T follicular helper cell (primary cell): ENCODE data around the gene TNFAIP1.
"Not testable (repeated sequence)": the region's sequence is repeated elsewhere in the genome, so short reads cannot be mapped to it uniquely, and the experiment has no call there.

Experiments
- DNase-seq: peaks from one replicate; pipeline ENCODE4 v3.0.0-alpha.2; 2020; ENCODE audit warnings: low read depth
- total RNA-seq, 2 experiments: gene quantifications; one replicate each; lab custom pipeline; 2026; lab: John Stamatoyannopoulos, UW

Gene TNFAIP1, protein sequence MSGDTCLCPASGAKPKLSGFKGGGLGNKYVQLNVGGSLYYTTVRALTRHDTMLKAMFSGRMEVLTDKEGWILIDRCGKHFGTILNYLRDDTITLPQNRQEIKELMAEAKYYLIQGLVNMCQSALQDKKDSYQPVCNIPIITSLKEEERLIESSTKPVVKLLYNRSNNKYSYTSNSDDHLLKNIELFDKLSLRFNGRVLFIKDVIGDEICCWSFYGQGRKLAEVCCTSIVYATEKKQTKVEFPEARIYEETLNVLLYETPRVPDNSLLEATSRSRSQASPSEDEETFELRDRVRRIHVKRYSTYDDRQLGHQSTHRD
- 31.5 to 38.4 reads per million in 2 experiments for total RNA-seq

DNA sequence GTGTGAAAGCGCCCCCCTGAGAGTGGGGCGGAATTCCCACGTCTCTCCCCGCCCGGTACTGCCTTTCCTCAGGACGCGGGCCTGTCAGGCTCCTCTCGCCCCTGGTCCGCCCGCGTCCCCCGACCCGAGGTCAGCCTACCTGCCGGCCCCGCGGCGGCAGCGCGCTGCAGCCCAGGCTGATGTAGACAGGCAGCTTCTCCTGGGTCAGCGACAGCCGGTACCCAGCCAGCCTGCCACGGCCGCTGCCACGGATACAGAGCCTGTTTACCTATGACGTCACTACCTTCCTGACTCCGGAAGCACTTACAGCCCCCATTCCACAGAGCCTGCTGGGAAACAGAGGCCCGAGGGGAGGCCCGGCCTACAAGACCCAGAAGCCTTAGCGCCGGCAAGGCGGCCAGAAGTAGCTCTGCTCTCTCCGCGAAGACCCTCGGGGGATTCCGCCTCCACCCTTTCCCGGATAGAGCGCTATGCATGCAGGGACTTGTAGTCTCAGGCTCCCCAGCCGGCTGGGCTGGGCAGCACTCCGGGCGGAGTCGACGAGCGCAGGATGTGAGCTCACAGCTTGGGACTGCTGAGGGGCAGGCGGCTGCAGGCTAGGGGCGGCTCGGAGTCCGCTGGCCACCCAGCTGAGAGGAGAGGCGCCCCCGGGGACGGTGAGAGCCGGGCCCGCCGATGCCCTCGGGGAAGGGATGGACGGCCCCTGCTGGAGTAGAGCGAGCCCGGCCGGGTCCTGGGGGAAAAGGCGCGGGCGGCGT lies at the start of gene TNFAIP1, which contains the start of gene IFT20:
TSS of gene TNFAIP1 (plus strand) at position 561 of the 758 bp plus-strand sequence. CDS start 3,761 bp downstream, outside the sequence.
TSS of gene IFT20 (minus strand) at position 272 of the 758 bp plus-strand sequence. CDS start 3,487 bp downstream, outside the sequence.
- DNase-seq, result peak; percentile 97

DNA sequence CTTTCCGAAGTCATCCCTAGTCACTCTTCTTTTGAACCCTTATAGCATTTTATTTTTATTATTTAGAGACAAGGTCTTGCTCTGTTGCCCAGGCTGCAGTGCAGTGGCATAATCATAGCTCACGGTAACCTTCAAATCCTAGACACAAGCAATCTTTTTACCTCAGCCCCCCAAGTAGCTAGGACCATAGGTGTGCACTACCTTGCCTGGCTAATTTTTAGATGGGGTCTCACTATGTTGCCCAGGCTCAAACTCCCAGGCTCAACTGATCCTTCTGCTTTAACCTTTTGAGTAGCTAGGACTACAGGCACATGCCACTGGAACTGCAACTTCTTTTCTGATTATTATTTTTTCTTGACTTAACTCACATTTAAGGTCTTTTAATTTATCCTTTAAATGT lies 49.6 kb upstream of the TNFAIP1 start:
- no peak for DNase-seq

DNA sequence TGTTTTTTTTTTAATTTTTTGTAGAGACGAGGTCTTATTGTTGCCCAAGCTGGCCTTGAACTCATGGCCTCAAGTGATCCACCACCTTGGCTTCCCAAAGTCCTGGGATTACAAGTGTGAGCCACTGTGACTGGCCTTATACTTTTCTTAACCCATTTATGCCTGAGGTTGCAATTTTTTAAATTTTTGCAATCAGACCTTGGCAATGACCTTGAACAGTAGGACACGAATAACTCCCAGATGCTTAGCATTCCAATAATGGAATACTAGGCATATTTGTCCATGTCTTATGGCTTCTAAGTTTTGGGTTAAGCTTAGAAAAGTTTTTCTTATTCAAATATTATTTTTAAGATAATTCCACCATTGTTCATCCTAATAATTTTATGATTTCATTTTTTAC lies 44.9 kb upstream of the TNFAIP1 start:
- no peak for DNase-seq

DNA sequence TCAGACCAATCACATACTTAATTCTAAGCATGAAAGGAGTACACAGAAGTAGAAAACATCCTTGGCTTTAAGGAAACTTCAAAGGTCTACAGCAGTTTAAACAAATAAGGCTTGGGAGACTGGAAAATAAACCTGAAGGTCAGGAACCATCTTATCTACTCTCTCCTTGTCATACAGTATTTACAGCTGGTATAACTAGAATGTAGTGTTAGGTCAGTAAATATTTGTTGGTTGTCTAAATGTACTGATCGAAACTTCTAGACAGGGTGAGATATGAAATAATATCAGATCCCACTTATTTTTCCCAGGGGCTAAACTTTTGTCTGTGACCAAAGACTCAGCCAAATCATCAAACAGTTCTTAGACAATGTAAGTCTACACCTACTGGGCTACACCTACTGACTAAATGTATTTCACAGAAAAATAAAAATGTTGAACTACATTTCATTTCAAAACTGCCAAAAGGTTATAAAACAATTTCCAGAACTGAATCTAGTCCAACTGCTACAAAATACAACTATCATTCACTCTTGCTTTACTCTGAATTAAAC lies 43.7 kb upstream of the TNFAIP1 start:
- no peak for DNase-seq

DNA sequence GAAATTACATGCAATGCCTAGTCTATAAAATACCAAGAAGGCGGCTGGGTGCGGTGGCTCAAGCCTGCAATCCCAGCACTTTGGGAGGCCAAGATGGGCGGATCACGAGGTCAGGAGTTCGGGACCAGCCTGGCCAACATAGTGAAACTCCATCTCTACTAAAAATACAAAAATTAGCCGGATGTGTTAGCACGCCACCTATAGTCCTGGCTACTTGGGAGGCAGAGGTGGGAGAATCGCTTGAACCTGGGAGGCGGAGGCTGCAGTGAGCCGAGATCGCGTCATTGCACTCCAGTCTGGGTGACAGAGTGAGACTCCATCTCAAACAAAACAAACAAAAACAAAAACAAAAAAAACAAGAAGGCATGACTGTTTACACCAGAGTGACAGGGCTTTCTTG lies 42.7 kb upstream of the TNFAIP1 start:
- DNase-seq, result not testable (repeated sequence)

DNA sequence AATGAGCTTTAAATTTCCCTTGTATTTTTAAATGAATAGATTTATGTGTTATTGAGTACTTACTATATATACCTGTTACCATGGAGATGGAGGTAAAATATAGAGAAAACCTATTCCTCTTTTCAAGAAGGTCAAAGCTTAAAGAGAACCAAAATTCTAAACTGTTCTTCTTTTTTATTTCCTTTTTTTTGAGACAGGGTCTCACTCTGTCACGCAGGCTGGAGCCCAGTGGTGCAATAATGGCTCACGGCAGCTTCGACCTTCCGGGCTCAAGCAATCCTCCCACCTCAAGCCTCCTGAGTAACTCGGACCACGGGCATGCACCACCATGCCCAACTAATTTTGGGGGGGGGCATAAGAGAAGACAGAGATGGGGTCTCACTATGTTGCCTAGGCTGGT lies 41.6 kb upstream of the TNFAIP1 start:
- no peak for DNase-seq

DNA sequence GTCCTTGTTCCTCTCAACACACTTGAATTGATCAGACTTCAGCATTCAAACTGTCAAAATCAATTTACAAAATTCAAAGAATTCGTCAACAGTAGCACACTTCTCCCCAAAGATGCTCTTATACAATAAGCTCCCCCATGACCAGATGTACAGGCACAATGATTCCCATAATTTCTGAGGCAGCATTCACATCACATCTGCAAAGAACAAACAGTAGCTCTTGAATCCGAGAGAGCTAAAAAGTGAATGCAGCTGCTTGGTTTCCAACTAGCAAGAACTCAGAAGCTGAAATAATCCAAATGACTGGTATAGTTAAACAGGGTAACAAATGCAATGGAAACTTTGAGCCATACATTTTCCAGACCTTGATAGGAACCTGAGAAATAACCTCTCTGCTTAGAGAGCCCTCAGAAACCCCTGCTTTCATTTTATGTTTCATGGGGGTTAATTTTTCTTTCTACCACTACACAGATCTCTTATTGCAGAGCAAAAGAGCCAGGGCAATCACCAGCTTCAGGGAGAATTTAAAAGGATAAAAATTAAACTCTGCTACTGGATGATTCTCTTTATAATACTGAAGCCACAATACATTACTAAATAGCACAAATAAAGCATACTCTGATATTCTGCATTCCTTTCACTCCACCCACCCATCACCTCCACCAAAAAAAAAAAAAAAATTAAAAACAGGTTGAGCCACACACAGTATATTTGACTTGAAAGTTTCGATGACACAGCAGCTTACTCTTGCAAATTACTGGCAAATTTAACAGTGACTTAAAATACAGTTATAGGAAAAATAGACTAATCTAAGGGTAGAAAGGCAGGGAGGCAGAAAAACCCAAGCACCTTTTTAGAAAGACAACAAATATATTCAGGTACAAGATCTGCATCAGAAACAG lies 39.6 kb upstream of the TNFAIP1 start:
- DNase-seq, result no peak

DNA sequence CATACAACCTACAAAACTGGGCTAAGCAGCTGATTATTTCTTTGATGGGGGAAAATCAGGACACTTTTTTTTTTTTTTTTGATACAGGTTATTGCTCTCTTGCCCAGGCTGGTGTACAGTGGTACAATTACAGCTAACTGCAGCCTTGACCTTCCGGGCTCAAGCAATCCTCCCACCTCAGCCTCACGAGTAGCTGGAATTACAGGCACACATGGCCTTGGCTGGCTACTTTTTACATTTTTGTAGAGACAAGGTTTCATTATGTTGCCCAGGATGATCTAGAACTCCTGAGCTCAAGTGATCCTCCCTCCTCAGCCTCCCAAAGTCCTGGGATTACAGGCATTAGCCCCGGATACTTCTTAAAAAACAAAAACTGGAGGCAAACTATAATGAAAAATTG lies 37.1 kb upstream of the TNFAIP1 start:
- no peak for DNase-seq

DNA sequence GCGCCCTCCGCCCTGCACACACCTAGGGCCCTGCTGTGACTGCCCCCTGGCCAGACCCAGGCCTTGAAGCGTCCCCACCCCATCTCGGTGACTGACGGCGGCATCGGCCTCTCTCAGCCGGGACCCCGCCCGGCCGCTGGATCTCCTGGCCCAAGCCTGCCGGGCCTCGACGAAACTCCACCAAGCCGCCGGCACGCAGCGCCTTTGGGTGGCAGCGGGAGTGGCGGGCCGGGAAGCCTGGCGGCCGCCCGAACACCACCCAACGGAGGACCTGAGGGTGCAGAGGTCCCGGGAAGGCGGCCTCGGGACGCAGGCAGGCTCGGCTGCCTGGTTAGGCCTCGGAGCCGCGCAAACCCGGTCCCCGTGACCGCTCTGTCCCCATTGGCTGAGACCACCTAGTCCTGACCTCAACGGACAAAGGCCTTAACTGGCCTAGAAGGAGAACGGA lies 28.6 kb upstream of the TNFAIP1 start:
- no peak for DNase-seq

DNA sequence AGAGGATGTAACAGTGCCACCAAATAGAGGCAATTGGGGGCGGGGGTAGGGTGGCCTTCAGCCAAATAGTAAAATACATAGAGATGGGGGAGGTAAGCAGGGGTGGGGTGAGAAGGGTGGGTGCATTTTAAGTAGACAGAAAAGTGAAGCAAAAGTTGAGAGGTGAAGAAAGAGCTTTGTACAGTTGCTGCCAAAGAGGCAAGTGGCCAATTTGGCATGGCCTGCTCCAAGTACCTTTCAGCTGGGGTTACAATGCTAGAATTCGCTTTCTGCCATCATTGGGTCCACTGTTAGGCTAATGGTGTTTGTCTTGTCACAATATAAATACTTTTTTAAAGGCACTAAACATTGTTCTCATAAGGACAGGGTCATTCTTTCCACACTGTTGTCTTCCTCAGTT lies 21.7 kb upstream of the TNFAIP1 start:
- DNase-seq, result no peak

DNA sequence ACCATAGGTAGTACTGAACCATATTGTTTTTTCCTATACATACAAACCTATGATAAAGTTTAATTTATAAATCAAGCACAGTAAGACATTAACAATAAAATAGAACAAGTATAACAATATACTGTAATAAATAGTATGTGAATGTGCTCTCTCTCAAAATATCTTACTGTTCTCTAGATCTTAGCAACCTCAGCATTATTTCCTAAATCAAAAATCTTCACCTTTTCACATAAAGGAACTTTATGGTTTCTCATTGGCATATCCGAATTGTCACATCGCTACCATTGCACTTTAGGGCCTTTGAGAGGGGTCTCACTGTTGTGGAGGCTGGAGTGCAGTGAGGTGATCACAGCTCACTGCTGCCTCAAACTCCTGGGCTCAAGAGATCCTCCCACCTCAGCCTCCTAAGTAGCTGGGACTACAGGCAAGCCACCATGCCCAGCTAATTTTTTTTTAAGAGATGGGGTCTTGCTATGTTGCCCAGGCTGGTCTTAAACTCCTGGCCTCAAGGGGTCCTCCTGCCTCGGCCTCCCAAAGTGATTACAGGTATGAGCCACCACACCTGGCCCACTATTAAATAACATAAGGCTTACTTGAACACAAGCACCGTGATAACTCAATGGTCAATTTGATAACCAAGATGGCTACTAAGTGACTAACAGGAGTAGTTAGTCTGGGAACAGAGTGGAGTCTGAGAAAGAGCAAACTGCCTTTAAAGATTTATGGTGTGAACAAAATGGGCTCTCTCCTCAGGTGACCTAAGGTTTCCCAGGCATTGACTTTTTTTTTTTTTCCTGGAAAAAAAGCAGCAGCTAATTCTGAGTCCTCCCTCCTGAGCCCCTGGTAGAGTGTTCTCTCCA lies 19.5 kb upstream of the TNFAIP1 start:
- no peak for DNase-seq

DNA sequence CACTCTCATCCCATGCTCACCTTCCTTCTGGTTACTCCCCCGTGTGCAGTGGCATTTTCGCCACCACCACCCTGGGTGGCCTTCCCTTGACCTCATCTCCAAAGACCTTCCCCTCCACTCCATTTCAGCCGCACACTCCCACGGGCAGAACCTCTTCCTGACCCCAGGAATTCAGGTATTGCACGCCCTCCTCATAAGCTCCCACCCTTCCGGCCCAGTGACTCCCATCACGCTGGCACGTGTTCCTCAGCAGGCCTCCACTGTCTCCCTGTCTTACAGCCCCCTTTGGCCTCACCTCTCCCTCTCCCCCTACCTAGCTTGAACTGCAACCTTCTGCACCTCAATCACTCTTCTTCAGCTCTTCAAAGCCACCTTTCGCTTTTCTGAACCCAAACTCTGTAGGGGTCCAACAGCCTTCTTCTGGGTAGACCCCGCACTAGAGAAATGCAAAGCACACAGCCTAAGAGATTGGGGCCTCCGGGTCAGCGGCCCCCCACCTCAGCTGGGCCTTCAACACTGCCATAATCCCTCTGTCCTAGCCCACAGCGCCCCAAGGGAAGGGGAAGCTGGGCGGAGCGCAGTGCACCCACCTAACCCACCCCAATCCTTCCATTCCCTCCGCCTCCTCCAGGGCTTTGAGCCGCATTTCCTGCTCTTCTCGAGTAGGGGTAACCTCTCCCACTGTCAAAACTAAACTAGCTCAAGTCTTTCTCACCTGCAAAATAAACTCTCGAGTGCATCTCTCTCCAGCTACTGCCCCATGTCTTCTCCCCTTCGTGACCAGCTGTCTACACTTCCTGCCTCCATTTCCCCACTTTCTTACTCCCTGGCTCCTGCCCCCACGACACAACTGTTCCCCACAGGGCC lies 18.2 kb upstream of the TNFAIP1 start:
- DNase-seq, result no peak

DNA sequence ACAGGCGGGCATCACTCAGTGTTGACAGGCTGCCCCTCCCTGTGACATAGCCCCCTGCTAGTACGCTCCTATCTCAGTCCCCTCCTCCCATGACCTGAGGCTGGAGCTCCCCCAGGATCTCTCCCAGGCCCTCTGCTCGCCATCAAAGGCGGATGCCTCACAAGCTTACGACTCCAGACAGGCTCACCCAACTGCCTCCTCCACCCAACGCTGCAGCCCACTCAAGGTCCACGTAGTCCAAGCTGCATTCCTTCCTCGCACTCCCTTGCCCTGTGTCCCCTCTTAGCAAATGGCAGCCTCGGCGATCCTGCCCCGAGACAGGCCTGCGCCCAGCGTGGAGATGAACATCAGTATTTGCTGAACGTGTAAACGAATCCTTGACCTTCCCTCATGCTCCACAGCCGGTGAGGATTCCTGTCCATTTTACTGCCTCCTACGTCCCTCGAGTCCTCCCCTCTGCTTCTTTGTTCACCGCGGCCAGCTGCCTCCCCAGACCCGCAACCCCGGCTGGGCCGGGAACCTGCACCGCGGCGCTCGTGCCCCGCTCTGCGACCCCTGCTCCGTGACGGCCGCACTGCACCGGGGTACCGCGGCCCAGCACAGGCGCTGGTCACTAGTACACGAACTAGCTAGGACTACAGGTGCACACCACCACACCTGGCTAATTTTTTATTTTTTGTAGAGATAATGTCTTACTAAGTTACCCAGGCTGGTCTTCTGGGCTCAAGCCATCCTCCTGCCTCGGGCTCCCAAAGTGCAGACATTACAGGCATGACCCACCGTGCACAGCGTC lies 17.4 kb upstream of the TNFAIP1 start:
- no peak for DNase-seq

DNA sequence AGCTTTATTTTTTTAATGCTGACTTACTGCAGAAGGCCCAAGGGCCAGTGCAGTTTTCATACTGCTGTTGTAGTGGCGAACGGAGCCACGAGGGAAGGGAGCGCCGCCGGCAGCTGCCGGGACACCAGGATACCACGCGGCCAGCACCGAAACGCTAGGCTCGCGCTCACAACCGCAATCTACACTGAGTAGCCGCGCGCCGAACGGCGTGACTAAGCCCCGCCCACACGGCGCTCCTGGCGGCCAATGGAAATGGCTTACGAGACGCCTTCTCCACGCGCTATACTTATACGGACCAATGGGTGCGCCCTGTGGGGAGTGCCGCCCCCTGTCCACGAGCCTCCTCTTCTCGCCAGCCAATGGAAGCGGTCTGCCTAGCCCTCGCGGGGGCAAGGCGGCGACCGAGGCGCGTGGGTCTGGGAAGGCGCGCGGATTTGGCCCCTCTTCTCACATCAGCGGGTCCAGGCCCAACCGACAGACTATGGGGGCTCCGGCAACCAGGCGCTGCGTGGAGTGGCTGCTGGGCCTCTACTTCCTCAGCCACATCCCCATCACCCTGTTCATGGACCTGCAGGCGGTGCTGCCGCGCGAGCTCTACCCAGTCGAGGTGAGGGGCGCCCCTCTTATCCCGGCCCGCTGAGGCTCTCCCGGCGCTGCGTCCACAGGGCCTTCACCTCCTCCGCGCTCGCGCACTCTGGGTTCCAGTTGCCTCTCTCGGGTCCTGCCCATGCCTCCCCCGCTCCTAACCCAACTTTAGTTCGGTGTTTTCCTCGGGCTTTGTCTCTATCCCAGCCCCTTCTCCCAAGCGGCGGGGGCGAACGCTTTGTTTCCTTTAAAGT lies 16.6 kb upstream of the TNFAIP1 start, which contains the start of gene TMEM97:
TSS of gene TMEM97 (plus strand) at position 442 of the 839 bp plus-strand sequence. CDS start at position 482, 40 bp downstream.
- DNase-seq, result peak; percentile 89

DNA sequence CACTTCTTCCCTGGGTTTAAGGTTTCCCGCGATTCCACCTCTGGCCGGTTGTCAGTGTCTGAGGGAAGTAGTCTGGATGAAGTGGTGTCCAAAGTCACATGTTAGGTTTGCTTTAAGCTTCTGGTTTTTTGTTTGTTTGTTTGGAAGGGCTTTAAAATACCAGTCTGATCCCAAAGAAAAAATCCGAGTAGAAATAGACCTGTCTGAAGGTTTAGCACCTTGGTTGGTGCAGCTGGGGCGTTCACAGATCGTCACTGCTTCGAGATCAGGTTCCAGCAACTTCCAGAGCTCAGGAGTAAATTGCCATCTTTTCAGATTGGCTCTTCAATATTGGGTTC lies 16.0 kb upstream of the TNFAIP1 start:
- DNase-seq, result no peak

DNA sequence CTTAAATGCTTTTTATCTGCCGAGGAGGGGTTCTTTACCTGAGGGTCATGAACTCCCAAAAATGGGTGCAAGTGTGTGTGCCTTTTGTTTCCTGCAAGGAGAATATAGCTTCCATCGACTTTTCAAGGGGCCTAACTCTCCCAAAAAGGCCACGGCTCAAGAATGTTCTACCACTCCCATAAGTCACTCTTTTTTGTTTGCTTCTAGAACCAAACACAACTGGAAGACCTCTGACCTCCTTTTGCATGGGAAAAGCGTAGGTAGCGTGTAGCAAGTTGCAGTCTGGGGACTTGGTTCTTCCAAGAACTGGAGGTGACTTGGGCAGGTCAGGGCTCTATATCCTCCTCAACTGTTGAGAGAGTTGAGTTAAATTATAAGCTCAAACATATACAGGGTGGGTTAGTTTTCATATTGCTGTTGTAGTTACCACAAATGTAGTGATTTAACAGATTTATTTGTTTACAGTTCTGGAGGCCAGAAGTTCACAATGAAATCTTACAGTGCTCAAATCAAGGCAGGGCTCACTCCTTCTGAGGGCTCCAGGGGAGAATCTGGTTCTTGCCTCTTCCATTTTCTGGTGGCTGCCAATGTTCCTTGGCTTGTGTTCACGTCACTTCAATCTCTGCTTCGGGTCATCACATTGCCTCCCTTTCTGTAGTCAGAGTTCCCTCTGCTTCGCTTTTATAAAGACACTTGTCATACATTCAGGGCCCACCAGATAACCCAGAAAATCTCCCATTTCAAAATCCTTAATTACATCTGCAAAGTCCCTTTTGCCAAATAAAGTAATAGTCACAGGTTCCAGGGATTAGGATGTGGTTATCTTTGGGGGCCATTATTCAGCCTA lies 15.1 kb upstream of the TNFAIP1 start:
- no peak for DNase-seq

DNA sequence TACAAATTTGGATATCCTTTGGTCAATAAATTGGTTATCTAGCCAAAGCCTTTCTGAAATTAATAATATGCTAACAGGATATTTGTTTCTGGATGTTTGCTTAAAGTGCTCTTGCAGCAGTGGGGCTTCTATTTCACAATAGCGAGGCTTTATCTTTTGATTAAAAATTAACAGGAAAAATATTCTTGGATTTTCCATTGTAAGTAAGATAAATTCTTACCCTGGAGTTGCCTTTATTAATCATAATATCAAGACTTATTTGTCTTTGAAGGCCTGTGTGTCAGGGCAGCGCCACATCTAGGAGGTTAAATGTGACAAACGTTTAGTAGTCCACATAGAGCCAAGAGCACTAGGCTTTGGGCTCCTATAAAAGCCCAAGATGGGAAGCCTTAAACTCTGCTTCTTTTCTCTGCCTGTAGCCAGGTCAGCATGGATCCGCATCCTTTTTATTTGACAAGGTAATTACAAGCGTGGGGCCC lies 11.3 kb upstream of the TNFAIP1 start:
- DNase-seq, result no peak
